ENCODE measurements around the gene CST4. TPM values are rescaled to one million over a fixed set of nuclear protein-coding genes. Genes with fewer than 3 reads are reported as not detected.

The CST4 gene
- total and polyA plus RNA-seq, 2 donors, result 0.80 to 9.9 TPM

GRCh38 chr20:23653400-23653938 lies 35.4 kb downstream of the CST4 start:
- H3K27me3 ChIP-seq (ENCODE audit: control insufficient read depth in 2 of 2, insufficient read depth in 1 of 2, low read length in 1 of 2), result peaks cover 0 to 23% of the 10 kb centered on the region in 2 donors
- no peak overlapping the region for H3K4me3 ChIP-seq (ENCODE audit: low read length in 2 of 2)
- H3K9me3 ChIP-seq (ENCODE audit: control insufficient read depth in 2 of 2, insufficient read depth in 1 of 2, low read length in 1 of 2), result no peaks in the 10 kb centered on the region
- H3K36me3 ChIP-seq (ENCODE audit: control insufficient read depth in 2 of 2, insufficient read depth in 2 of 2, low read length in 1 of 2), result no peaks in the 10 kb centered on the region
- H3K27ac ChIP-seq (ENCODE audit: low read depth in 1 of 2, low read length in 1 of 2), result peak overlapping the region in 1 of 2 donors; percentile 36
- H3K4me1 ChIP-seq (ENCODE audit: control insufficient read depth in 2 of 2, insufficient read depth in 2 of 2, low read length in 2 of 2), result peaks cover 0 to 7% of the 10 kb centered on the region in 2 donors
- 92% methylated on average over 3 of the region's 3 CpGs for WGBS
- no peak for DNase-seq (ENCODE audit: low read depth in 6 of 9, low spot score in 9 of 9)

- WGBS, result 92% methylated on average over 2 of the region's 2 CpGs
- H3K4me1 ChIP-seq (ENCODE audit: control insufficient read depth in 2 of 2, insufficient read depth in 2 of 2, low read length in 2 of 2), result peaks cover 0 to 7% of the 10 kb centered on the region in 2 donors
- DNase-seq (ENCODE audit: low read depth in 6 of 9, low spot score in 9 of 9), result no peak
- no peaks in the 10 kb centered on the region for H3K36me3 ChIP-seq (ENCODE audit: control insufficient read depth in 2 of 2, insufficient read depth in 2 of 2, low read length in 1 of 2)
- H3K27me3 ChIP-seq (ENCODE audit: control insufficient read depth in 2 of 2, insufficient read depth in 1 of 2, low read length in 1 of 2), result peaks cover 0 to 23% of the 10 kb centered on the region in 2 donors
- no peak overlapping the region for H3K27ac ChIP-seq (ENCODE audit: low read depth in 1 of 2, low read length in 1 of 2)
- no peaks in the 10 kb centered on the region for H3K9me3 ChIP-seq (ENCODE audit: control insufficient read depth in 2 of 2, insufficient read depth in 1 of 2, low read length in 1 of 2)
- H3K4me3 ChIP-seq (ENCODE audit: low read length in 2 of 2), result no peak overlapping the region
Observed at GRCh38 chr20:23652926-23653325, 35.9 kb downstream of the CST4 start.

- no peak overlapping the region for H3K27ac ChIP-seq (ENCODE audit: low read depth in 1 of 2, low read length in 1 of 2)
- peaks cover 0 to 7% of the 10 kb centered on the region in 2 donors for H3K4me1 ChIP-seq (ENCODE audit: control insufficient read depth in 2 of 2, insufficient read depth in 2 of 2, low read length in 2 of 2)
- no peaks in the 10 kb centered on the region for H3K9me3 ChIP-seq (ENCODE audit: control insufficient read depth in 2 of 2, insufficient read depth in 1 of 2, low read length in 1 of 2)
- H3K27me3 ChIP-seq (ENCODE audit: control insufficient read depth in 2 of 2, insufficient read depth in 1 of 2, low read length in 1 of 2), result peaks cover 0 to 23% of the 10 kb centered on the region in 2 donors
- H3K36me3 ChIP-seq (ENCODE audit: control insufficient read depth in 2 of 2, insufficient read depth in 2 of 2, low read length in 1 of 2), result no peaks in the 10 kb centered on the region
- H3K4me3 ChIP-seq (ENCODE audit: low read length in 2 of 2), result no peak overlapping the region
- no peak for DNase-seq (ENCODE audit: low read depth in 6 of 9, low spot score in 9 of 9)
Observed at GRCh38 chr20:23652371-23652770, 36.5 kb downstream of the CST4 start.

GRCh38 chr20:23651117-23651516 lies 37.7 kb downstream of the CST4 start:
- H3K4me1 ChIP-seq (ENCODE audit: control insufficient read depth in 2 of 2, insufficient read depth in 2 of 2, low read length in 2 of 2), result peaks cover 0 to 9% of the 10 kb centered on the region in 2 donors
- 96% methylated on average over 2 of the region's 2 CpGs for WGBS
- no peaks in the 10 kb centered on the region for H3K36me3 ChIP-seq (ENCODE audit: control insufficient read depth in 2 of 2, insufficient read depth in 2 of 2, low read length in 1 of 2)
- H3K27ac ChIP-seq (ENCODE audit: low read depth in 1 of 2, low read length in 1 of 2), result no peak overlapping the region
- no peak for DNase-seq (ENCODE audit: low read depth in 6 of 9, low spot score in 9 of 9)
- no peak overlapping the region for H3K4me3 ChIP-seq (ENCODE audit: low read length in 2 of 2)
- H3K9me3 ChIP-seq (ENCODE audit: control insufficient read depth in 2 of 2, insufficient read depth in 1 of 2, low read length in 1 of 2), result no peaks in the 10 kb centered on the region
- H3K27me3 ChIP-seq (ENCODE audit: control insufficient read depth in 2 of 2, insufficient read depth in 1 of 2, low read length in 1 of 2), result peaks cover 0 to 16% of the 10 kb centered on the region in 2 donors

- Histone ChIP-seq H3K4me1 (ENCODE audit: control insufficient read depth in 2 of 2, insufficient read depth in 2 of 2, low read length in 2 of 2) (peaks cover 0 to 9% of the 10 kb centered on the region in 2 donors), H3K27me3 (ENCODE audit: control insufficient read depth in 2 of 2, insufficient read depth in 1 of 2, low read length in 1 of 2) (peaks cover 0 to 8% of the 10 kb centered on the region in 2 donors), H3K36me3 (ENCODE audit: control insufficient read depth in 2 of 2, insufficient read depth in 2 of 2, low read length in 1 of 2) (no peaks in the 10 kb centered on the region), H3K27ac (ENCODE audit: low read depth in 1 of 2, low read length in 1 of 2) (no peak overlapping the region), H3K9me3 (ENCODE audit: control insufficient read depth in 2 of 2, insufficient read depth in 1 of 2, low read length in 1 of 2) (no peaks in the 10 kb centered on the region), H3K4me3 (ENCODE audit: low read length in 2 of 2) (no peak overlapping the region)
- DNase-seq (ENCODE audit: low read depth in 6 of 9, low spot score in 9 of 9), result no peak
- WGBS, result 94% methylated on average over 1 of the region's 1 CpG
Observed at GRCh38 chr20:23649830-23650417, 38.9 kb downstream of the CST4 start.

GRCh38 chr20:23649242-23649641 lies 39.6 kb downstream of the CST4 start:
- no peak overlapping the region for H3K27ac ChIP-seq (ENCODE audit: low read depth in 1 of 2, low read length in 1 of 2)
- H3K4me1 ChIP-seq (ENCODE audit: control insufficient read depth in 2 of 2, insufficient read depth in 2 of 2, low read length in 2 of 2), result peaks cover 0 to 7% of the 10 kb centered on the region in 2 donors
- WGBS, result 96% methylated on average over 2 of the region's 2 CpGs
- no peak overlapping the region for H3K4me3 ChIP-seq (ENCODE audit: low read length in 2 of 2)
- DNase-seq (ENCODE audit: low read depth in 6 of 9, low spot score in 9 of 9), result no peak
- no peaks in the 10 kb centered on the region for H3K36me3 ChIP-seq (ENCODE audit: control insufficient read depth in 2 of 2, insufficient read depth in 2 of 2, low read length in 1 of 2)
- H3K27me3 ChIP-seq (ENCODE audit: control insufficient read depth in 2 of 2, insufficient read depth in 1 of 2, low read length in 1 of 2), result peaks cover 0 to 2% of the 10 kb centered on the region in 2 donors
- no peaks in the 10 kb centered on the region for H3K9me3 ChIP-seq (ENCODE audit: control insufficient read depth in 2 of 2, insufficient read depth in 1 of 2, low read length in 1 of 2)

GRCh38 chr20:23647346-23647745 lies 41.5 kb downstream of the CST4 start:
- Histone ChIP-seq H3K36me3 (ENCODE audit: control insufficient read depth in 2 of 2, insufficient read depth in 2 of 2, low read length in 1 of 2) (no peaks in the 10 kb centered on the region), H3K4me3 (ENCODE audit: low read length in 2 of 2) (no peak overlapping the region), H3K27ac (ENCODE audit: low read depth in 1 of 2, low read length in 1 of 2) (no peak overlapping the region), H3K9me3 (ENCODE audit: control insufficient read depth in 2 of 2, insufficient read depth in 1 of 2, low read length in 1 of 2) (no peaks in the 10 kb centered on the region), H3K27me3 (ENCODE audit: control insufficient read depth in 2 of 2, insufficient read depth in 1 of 2, low read length in 1 of 2) (no peaks in the 10 kb centered on the region), H3K4me1 (ENCODE audit: control insufficient read depth in 2 of 2, insufficient read depth in 2 of 2, low read length in 2 of 2) (peaks cover 0 to 12% of the 10 kb centered on the region in 2 donors)
- DNase-seq (ENCODE audit: low read depth in 6 of 9, low spot score in 9 of 9), result no peak
- 97% methylated on average over 2 of the region's 2 CpGs for WGBS

GRCh38 chr20:23646106-23646873 lies 42.5 kb downstream of the CST4 start:
- Histone ChIP-seq H3K27me3 (ENCODE audit: control insufficient read depth in 2 of 2, insufficient read depth in 1 of 2, low read length in 1 of 2) (no peaks in the 10 kb centered on the region), H3K9me3 (ENCODE audit: control insufficient read depth in 2 of 2, insufficient read depth in 1 of 2, low read length in 1 of 2) (no peaks in the 10 kb centered on the region), H3K27ac (ENCODE audit: low read depth in 1 of 2, low read length in 1 of 2) (no peak overlapping the region), H3K36me3 (ENCODE audit: control insufficient read depth in 2 of 2, insufficient read depth in 2 of 2, low read length in 1 of 2) (no peaks in the 10 kb centered on the region), H3K4me1 (ENCODE audit: control insufficient read depth in 2 of 2, insufficient read depth in 2 of 2, low read length in 2 of 2) (peaks cover 4 to 22% of the 10 kb centered on the region in 2 donors), H3K4me3 (ENCODE audit: low read length in 2 of 2) (no peak overlapping the region)
- no peak for DNase-seq (ENCODE audit: low read depth in 6 of 9, low spot score in 9 of 9)
- 53% methylated on average over 4 of the region's 4 CpGs for WGBS

- Histone ChIP-seq H3K27ac (ENCODE audit: low read depth in 1 of 2, low read length in 1 of 2) (no peak overlapping the region), H3K9me3 (ENCODE audit: control insufficient read depth in 2 of 2, insufficient read depth in 1 of 2, low read length in 1 of 2) (no peaks in the 10 kb centered on the region), H3K4me1 (ENCODE audit: control insufficient read depth in 2 of 2, insufficient read depth in 2 of 2, low read length in 2 of 2) (peaks cover 10 to 29% of the 10 kb centered on the region in 2 donors), H3K4me3 (ENCODE audit: low read length in 2 of 2) (no peak overlapping the region), H3K27me3 (ENCODE audit: control insufficient read depth in 2 of 2, insufficient read depth in 1 of 2, low read length in 1 of 2) (no peaks in the 10 kb centered on the region), H3K36me3 (ENCODE audit: control insufficient read depth in 2 of 2, insufficient read depth in 2 of 2, low read length in 1 of 2) (no peaks in the 10 kb centered on the region)
- 90% methylated on average over 1 of the region's 1 CpG for WGBS
- no peak for DNase-seq (ENCODE audit: low read depth in 6 of 9, low spot score in 9 of 9)
Observed at GRCh38 chr20:23645575-23645974, 43.3 kb downstream of the CST4 start.

Data from thymus (tissue), 11 donors.